ENCODE measurements around the gene SAMD4B.

The SAMD4B gene

GRCh38 chr19:39310558-39311311 is 31.5 kb upstream of the SAMD4B start:
- H3K4me3 ChIP-seq (ENCODE audit: control insufficient read depth, low read depth, low read length), result no peak overlapping the region
- no peak for DNase-seq (ENCODE audit: low read depth)
- no peak for TF ChIP-seq CTCF (conservative IDR thresholded peaks at IDR 0.05; ENCODE audit: control insufficient read depth, insufficient read depth, low read depth, low read length)

GRCh38 chr19:39314016-39314728 is 28.0 kb upstream of the SAMD4B start:
- DNase-seq (ENCODE audit: low read depth), result no peak
- H3K4me3 ChIP-seq (ENCODE audit: control insufficient read depth, low read depth, low read length), result no peak overlapping the region
- TF ChIP-seq CTCF (conservative IDR thresholded peaks at IDR 0.05; ENCODE audit: control insufficient read depth, insufficient read depth, low read depth, low read length), result no peak

GRCh38 chr19:39315933-39316332 is 26.3 kb upstream of the SAMD4B start:
- DNase-seq (ENCODE audit: low read depth), result no peak
- no peak for TF ChIP-seq CTCF (conservative IDR thresholded peaks at IDR 0.05; ENCODE audit: control insufficient read depth, insufficient read depth, low read depth, low read length)
- no peak overlapping the region for H3K4me3 ChIP-seq (ENCODE audit: control insufficient read depth, low read depth, low read length)

- TF ChIP-seq CTCF (conservative IDR thresholded peaks at IDR 0.05; ENCODE audit: control insufficient read depth, insufficient read depth, low read depth, low read length), result no peak
- DNase-seq (ENCODE audit: low read depth), result no peak
- H3K4me3 ChIP-seq (ENCODE audit: control insufficient read depth, low read depth, low read length), result no peak overlapping the region
Observed at GRCh38 chr19:39316627-39317321, 25.4 kb upstream of the SAMD4B start.

- no peak for TF ChIP-seq CTCF (conservative IDR thresholded peaks at IDR 0.05; ENCODE audit: control insufficient read depth, insufficient read depth, low read depth, low read length)
- no peak for DNase-seq (ENCODE audit: low read depth)
- no peak overlapping the region for H3K4me3 ChIP-seq (ENCODE audit: control insufficient read depth, low read depth, low read length)
Observed at GRCh38 chr19:39317476-39317875, 24.7 kb upstream of the SAMD4B start.

GRCh38 chr19:39318071-39318470 is 24.1 kb upstream of the SAMD4B start:
- no peak for TF ChIP-seq CTCF (conservative IDR thresholded peaks at IDR 0.05; ENCODE audit: control insufficient read depth, insufficient read depth, low read depth, low read length)
- no peak overlapping the region for H3K4me3 ChIP-seq (ENCODE audit: control insufficient read depth, low read depth, low read length)
- DNase-seq (ENCODE audit: low read depth), result no peak
